ENCODE measurements around the gene SPATA31E1.

GRCh38 chr9:87864915-87865314, 17.8 kb upstream of the SPATA31E1 start:
- TF ChIP-seq CTCF (IDR thresholded peaks at IDR 0.05) (no peak), EZH2 (IDR thresholded peaks at IDR 0.05; ENCODE audit: borderline replicate concordance, insufficient read depth, low read depth, low read length, poor library complexity, severe bottlenecking) (no peak)

All from B cell (primary cell).